HK-2 (cell line): ENCODE results near the gene CEMP1.
"Not testable (repeated sequence)": the region's sequence is repeated elsewhere in the genome, so short reads cannot be mapped to it uniquely, and the experiment has no call there.

ENCODE experiments used
- DNase-seq: peaks from one replicate; pipeline ENCODE4 v3.0.0-alpha.2; 2018; ENCODE audit not compliant: unreplicated experiment

Gene CEMP1, protein sequence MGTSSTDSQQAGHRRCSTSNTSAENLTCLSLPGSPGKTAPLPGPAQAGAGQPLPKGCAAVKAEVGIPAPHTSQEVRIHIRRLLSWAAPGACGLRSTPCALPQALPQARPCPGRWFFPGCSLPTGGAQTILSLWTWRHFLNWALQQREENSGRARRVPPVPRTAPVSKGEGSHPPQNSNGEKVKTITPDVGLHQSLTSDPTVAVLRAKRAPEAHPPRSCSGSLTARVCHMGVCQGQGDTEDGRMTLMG

DNA sequence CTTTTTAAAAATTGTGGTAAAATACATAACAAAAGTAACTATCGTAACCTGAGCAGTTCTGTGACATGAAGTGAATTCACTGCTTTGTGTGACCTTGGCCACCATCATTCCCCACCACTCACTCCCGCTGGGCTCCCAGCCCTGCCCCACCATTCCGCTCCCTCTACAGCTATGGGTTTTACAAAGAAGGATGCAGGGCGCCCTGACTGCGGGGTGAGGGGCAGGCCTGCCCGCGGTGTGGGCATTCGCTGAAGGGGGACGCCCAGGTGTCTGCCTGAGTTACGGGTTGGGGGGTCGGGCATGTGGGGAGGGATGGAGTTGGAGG is at the start of gene CEMP1:
Gene CEMP1, minus strand, starts transcription at position 38 of the 325 bp plus-strand sequence. CDS start 335 bp downstream, outside the sequence.
- no peak for DNase-seq

DNA sequence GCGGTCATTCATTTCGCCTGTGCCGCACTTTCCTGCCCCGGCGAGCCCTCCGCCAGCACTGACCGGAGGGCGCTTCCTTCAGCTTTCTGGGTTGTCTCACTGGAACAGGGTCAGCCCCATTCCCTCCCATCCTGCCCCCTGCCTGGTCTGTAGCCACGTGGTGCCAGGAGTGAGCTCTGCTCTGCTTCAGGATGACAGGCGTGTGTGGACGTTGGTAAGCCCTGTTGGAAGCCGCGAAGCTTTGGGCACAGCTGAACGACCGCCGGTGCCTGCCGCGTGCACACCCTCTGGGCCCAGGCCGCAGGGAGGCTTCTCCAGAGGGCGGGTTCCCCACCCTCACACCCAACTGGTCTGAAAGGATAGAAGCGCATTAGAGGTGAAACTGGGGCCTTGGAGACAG is 49.6 kb upstream of the CEMP1 start:
- not testable (repeated sequence) for DNase-seq

DNA sequence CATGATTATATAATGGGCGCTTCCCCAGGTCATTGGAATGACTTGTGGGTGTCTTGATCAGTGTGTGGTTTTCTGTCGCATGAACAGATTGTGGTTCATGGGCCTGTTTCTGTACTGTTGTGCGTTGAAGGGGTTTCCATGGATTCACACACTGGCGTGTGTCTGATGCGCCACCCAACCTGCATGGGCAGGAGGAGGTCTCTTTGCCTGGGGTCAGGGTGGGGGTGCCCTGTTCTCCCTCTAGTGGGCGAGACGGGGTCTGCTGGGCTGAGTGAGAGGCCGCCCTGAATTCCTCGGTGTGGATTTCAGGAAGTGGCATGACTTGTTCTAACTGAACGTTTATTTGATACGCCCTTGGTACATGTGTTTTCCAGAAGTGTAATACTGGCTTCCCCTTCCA is 48.9 kb upstream of the CEMP1 start:
- not testable (repeated sequence) for DNase-seq

DNA sequence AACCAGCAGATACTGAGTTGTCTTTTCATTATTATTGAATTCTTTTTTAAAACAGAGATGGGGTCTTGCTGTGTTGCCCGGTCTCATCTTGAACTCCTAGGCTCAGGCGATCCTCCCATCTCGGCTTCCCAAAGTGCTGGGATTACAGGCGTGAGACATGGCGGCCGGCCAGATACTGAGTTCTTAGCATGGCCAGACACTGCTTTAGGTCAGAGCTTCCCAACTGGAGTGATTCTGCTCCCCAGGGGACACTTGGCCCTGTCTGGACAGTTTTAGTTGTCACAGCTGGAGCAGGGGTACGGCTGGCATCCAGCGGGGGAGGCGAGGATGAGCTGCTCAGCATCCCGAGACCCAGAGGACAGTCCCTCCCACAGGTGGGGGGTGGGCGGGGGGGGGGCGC is 47.7 kb upstream of the CEMP1 start:
- not testable (repeated sequence) for DNase-seq

DNA sequence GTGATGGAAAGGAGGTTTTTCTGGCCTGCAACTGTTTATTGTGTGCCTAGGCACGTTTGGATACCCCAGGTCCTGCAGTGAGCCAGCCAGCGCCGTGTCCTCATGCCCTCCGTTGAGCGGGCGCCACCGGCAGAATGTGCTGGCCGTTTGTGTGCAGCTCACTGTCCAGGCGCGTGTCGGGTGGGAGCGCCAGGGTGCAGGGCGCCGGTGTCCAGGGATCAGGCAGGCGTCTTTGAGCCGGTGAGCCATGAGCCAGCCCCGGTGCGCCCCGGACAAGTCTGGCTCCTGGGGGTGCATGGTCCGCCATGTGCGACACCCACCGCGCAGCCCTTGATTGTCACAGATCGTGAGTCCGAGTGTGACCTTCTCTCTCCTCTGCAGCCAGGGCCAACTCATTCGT is 45.8 kb upstream of the CEMP1 start:
- DNase-seq = not testable (repeated sequence)

DNA sequence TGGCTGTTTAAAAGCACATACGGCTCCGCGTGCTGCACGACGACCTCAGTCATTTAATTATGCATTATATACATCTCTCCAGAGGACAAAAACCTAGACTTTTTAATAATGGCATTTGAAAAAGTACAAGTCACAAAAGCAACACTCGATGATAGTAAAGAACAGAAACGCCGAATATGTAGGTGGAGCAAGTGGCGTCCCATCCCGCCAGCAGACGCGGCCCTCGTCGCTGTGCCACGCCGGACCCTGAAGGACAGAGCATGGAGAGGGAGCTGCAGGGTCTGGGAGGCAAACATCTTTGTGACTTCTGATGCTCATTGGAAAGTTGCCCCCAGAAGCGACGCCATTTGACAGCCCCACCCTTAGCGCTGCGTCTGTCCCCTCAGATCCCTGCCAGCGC is 44.6 kb upstream of the CEMP1 start:
- not testable (repeated sequence) for DNase-seq

DNA sequence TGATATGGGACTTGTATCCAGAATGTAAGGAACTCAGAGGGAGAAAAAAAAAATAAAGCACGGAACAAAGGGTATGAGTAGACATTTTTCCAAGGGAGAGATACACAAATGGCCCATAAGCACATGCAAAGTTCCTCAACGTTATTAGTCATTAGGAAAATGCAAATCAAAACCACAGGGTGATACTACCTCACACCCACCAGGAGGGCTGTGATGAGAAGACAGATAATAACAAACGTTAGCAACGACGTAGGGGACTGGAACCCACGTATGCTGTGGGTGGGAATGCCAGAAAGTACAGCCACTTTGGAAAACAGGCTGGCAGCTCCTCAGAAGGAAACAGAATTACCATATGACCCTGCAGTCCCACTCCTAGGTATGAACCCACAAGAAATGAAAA is 41.5 kb upstream of the CEMP1 start:
- not testable (repeated sequence) for DNase-seq

DNA sequence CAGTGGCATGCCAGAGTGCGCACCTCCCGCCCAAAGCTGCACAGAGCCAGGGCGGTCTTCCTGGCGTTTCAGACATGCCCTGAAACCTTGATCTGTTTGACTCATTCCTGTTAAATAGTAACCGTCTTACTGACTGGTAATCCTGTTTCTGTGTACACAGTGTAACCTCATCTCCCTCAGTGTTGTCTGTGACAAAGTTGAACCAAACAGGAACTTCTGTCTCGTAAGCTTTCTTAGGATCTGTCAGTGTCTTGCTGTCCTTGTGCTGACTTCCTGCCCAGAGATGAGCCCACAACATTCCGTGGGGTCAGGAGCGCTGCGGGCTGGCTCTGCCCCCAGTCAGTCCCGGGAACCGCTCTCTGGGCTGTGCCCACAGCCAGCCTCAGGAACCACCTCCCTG is 37.4 kb upstream of the CEMP1 start:
- DNase-seq = not testable (repeated sequence)

DNA sequence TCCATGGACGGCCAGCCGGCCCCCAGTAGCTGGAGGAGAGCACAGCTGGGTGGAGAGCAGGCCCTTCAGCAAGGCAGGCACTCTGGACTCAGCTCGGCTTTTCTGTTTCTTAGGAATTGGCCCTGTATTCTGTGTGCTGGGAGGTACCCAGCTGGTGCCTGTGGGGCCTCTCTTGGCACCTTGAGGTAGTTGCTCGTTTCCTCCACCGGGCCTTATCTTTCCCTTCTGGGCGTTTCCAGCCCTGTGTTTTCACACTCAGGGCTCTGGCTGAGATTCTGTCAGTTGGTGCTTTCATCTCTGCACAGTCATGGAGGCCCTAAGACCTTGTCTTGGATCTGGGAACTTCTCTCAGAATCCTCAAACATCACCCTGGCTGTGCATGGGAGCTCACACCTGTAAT is 36.3 kb upstream of the CEMP1 start:
- DNase-seq = not testable (repeated sequence)

DNA sequence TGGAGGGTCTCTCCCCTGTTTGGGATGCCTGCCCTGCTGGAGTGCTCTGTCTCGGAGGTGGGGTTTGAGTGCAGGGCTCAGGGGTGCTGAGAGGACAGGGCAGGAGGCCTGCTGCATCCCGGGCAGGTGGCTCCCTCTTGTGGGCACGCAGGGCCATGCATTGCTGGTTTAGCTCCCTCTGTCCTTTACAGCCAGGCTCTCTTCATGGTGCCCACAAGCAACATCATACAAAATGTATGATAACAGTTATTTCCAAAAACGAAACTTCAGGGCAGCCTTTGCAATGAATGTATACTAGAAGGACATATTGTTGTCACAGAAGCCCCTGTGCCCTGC is 29.6 kb upstream of the CEMP1 start:
- DNase-seq = not testable (repeated sequence)

DNA sequence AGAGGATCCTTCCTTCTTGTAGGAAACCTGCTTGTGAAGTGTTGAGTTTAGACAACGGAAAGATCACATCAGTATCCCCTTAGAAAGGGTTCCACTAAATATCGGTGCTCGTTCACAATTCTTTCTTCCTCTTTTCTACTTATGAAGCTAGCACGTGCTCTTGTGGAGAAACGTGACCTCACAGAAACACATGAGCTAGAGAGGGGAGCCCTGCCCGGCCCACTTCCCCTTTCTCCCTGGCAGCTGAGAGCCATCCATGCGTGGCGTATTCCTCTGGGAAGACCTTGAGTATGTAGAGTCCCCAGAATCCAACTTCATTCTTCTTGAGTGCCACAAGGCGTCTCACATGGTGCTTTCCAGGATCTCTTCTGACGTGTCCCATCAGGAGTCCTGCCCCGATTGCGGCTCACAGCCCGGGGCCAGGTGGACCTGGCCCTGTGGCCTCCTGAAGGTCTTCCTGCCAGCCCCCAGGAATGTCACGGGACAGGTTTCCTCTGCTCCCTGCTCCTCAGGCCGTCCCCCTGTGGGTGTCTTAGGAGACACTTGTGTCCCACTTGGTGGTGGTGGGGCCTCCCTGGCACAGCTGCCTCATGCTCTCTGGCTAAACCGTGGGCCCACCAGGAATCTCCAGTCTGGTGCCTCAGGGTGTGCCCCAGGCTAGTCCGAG is 29.1 kb upstream of the CEMP1 start:
- DNase-seq = not testable (repeated sequence)

DNA sequence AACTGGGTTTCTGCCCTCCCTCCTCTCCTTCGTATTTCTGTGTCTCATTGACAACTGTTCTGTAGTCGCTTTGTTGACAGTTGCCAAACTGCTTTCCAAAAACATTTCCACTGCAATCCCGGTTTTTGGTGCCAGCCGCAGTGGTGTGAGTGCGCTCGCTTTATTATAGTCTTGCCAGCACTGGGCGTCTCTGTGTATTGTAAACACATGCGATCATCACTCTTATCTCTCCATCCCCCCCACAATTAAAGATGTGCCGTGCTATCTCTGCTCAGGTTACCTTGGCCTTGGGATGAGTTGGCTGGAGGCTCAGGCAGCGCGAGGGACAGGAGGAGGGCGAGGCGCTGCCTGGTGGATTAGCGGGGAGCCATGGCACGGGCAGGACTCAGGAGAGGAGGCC is 25.9 kb upstream of the CEMP1 start:
- DNase-seq = not testable (repeated sequence)

DNA sequence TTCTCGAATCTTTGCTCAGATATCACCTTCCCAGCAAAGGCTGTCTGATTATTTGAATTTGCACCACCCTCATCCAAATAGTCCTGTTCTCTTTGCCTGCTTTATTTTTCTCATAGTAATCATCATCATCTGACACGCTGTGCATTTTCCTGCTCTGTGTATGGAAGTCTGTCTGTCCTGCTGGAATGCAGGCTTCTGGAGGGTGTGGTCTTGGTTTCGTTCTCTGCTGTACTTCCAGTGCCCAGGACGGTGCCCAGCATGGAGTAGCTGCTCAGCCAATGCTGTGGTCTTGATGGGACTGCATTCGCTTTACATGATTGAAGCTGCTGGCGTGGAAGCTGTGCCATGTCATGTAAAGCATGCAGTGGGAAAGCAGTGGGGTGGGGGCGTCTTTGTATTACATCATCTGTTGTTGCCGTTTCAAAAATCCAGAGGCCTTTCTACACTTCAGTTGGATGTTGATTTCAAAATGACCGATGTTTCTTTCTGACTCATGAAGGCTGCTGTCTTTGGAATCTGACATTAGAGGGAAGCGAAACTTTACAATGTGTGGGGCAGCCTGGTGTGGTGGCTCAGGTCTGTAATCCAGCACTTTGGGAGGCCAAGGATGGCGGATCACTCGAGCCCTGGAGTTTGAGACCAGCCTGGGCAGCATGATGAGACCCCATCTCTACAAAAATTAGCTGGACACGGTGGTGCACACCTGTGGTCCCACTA is 23.7 kb upstream of the CEMP1 start:
- DNase-seq = not testable (repeated sequence)

DNA sequence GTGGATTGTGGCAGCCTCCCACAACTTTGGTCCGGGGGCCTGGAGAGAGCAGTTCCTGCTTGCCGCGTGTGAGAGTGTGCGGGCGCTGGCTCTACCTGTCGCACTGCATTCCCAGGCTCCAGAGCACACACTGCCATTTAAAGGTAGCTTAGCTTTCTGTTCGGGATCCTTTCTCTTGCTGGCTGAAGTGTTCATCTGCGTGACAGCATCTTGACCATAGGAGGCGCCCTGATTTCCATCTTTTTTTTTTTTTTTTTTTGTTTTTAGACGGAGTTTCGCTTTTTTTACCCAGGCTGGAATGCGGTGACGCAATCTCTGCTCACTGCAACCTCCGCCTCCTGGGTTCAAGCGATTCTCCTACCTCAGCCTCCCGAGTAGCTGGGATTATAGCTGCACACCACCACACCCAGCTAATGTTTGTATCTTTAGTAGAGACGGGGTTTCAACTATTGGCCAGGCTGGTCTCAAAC is 20.2 kb upstream of the CEMP1 start:
- DNase-seq = not testable (repeated sequence)

DNA sequence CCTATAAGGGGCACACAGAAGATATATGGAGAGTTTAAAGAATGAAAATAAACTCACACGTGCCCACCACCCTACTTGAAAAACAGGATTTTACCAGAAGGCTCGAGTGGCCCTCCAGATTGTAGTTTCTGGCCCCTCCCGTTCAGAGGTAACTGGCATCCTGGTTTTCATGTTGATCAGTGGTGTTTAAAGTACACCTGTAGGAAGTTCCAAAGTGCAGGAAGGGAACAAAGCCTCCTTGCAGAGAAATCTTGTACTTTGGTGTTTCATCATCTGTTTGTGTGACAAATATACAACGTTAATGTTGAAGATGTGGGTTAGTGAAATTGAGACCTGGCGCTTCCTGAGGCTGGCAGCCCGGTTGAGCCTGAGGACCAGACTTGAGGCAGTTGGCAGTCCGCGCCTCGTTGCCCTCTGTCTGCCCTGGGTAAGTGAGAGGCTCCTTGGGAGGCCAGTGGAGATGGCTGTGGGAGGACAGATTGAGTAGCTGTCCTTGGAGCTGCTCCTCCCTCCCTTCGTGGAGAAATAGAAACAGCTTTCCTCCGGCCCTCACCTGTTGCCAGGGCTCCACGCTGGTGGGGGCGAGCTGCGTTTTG is 19.2 kb upstream of the CEMP1 start:
- DNase-seq = not testable (repeated sequence)

DNA sequence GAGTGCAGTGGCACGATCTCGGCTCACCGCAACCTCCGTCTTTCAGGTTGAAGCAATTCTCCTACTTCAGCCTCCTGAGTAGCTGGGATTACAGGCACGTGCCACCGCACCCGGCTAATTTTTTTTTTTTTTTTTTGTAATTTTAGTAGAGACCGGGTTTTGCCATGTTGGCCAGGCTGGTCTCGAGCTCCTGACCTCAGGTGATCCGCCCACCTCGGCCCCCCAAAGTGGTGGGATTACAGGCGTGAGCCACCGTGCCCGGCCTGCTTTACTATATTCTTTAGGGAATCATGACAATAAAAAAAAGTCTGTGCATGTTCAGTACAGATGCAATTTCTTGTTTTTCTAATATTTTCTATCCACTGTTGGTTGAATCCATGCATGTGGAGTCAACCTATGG is 12.6 kb upstream of the CEMP1 start:
- DNase-seq = not testable (repeated sequence)

DNA sequence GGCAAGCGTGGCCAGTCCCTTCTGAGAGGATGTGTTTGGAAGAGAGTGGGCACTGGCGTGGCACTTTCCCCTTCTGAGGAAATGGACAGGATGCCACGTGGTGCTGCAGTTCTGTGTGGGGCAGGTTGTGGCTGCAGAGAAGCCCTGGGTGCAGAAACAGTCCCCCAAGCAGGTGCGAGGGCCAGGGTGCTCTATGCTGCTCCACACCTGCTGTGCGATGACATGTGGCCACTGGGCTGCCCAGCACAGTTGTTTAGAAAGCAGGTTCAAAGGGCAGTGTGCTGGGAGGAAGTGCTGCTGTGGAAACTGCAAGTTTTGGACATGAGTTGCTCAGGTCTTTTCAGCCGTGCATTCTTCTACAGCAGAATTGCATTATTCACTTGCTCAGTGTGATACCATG is 10.2 kb upstream of the CEMP1 start:
- not testable (repeated sequence) for DNase-seq

DNA sequence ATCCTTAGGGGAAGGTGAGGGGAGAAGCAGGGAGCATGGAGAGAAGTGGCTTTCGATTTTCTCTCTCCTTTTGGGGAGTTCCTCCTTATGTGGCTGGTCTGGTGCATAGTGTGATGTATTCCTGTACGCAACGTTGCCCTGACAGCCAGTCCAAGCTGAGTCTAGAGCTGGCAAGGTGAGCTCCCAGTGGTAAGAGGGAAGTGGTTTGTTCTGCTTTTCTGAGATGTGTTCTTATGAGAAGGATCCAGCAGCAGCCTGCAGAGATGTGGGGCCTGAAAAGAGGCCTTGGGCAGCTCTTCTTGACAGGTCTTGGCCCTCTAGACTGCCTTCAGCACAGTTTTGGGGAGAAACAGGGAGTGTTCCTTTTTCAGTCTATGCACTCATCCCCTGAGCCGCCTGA is 9.7 kb upstream of the CEMP1 start:
- not testable (repeated sequence) for DNase-seq

DNA sequence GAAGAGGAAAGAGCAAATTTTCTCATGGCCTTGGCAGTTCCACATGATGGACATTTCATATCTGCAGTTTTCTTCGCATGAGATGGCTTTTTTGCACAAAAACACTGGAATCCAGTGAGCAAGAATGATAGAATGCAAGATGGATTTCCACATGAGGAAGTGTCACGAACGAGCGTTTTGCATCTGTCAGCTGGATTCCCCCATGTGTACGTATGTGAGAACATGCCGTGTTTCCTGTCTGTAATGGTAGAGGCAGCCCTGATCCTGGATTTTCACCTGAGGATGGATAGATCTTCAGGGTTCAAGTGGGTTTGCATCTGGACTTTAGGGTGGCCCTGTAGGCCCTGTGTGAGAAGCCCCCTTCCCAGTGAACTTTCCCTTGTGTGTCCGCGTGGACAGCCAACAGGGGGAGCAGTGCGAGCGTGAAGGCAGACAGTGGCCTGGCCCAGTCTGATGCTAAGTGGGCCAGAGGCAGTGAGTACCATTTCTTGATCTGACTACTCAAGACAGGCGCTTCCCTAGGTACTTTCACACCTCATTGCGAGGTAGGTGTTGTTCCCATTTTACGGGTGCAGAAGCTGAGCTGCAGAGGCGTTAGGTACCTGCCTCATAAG is 8.7 kb upstream of the CEMP1 start:
- not testable (repeated sequence) for DNase-seq

DNA sequence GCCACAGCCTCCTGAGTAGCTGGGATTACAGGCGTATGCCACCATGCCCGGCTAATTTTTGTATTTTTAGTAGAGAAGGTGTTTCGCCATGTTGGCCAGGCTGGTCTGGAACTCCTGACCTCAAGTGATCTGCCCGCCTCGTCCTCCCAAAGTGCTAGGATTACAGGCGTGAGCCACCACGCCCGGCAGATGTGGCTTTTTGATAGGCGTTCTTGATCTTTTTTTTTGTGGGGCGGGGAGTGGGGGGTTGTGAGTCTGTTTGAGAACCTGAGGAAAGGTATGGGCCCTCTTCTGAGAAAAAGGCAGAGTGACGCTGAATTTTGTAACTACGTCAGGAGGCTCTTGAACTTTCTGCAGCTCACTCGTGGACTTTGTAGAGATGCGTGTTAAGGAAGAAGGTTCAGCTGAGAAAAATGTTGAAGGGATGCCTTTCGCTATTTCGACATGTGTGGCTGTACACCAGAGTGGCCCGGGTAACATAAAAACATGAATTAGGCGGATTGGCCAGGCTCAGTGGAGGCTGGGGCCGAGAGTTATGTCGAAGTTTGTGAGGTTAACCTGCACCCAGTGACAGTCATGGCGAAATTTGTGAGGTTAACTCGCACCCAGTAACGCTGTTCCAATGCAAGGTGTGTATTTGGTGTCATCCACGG is 8.1 kb upstream of the CEMP1 start:
- not testable (repeated sequence) for DNase-seq
